ENCODE measurements around the gene KRTAP5-3.
A peak's percentile ranks its signal among the peaks of the same experiment; 100 is the strongest.
"Not testable (repeated sequence)": the region's sequence is repeated elsewhere in the genome, so short reads cannot be mapped to it uniquely, and the experiment has no call there.

KRTAP5-3 gene

DNA sequence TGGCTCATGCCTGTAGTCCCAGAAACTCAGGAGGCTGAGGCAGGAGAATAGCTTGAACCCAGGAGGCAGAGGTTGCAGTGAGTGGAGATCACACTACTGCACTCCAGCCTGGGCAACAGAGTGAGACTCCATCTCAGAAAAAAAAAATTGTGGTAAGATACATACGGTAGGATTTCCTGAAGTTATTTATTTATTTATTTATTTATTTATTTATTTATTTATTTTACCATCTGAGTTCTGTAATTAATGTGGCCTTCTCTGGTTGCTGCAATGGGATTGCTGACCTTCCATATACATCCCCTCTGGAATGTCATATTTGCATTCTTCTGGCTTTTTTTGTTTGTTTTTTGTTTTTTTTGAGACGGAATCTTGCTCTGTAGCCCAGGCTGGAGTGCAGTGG lies 25.4 kb downstream of the KRTAP5-3 start:
- DNase-seq (ENCODE audit: low read depth, low spot score) = not testable (repeated sequence)

DNA sequence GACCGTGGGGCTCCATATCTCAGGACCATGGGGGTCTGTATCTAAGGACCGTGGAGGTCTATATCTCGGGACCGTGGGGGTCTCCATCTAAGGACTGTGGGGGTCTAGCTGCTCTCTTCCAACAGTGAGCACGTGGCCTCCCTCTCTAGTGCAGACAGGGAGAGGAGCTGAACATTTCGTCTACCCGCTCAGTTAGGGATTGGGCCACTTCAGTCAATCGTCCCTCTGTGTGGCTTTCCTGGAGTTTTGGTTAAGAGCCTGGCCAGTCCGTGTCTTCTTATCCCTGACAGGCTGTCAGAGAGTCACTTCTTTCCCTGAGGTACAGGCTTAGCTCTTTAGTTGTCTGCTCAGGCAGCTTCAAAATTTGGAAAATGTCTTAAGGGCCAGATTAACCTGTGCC lies 26.3 kb downstream of the KRTAP5-3 start:
- DNase-seq (ENCODE audit: low read depth, low spot score) = no peak

DNA sequence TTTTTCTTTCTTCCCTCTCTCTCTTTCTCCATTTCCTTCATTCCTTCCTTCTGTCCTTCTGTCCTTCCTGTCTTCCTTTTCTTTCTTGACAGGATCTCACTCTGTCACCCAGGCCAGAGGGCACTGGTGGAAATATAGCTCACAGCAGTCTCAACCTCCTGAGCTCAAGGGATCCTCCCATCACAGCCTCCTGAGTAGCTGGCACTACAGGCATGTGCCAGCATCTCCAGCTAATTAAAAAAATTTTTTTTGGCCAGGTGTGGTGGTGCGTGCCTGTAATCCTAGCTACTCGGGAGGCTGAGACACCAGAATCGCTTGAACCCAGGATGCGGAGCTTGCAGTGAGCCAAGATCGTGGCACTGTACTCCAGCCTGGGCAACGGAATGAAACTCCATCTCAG lies 31.4 kb downstream of the KRTAP5-3 start:
- DNase-seq (ENCODE audit: low read depth, low spot score) = no peak

DNA sequence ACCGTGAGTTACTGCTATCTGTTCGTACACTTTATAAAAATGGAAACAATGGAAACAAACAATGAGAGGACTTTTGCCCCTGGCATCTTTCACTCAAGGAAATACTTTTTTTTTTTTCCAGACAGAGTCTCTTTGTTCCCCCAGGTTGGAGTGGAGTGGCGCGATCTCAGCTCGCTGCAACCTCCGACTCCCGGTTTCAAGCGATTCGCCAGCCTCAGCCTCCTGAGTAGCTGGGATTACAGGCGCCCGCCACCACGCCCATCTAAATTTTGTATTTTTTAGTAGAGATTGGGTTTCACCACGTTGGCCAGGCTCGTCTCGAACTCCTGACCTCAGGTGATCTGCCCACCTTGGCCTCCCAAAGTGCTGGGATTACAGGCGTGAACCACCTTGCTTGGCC lies 32.5 kb downstream of the KRTAP5-3 start:
- not testable (repeated sequence) for DNase-seq (ENCODE audit: low read depth, low spot score)

DNA sequence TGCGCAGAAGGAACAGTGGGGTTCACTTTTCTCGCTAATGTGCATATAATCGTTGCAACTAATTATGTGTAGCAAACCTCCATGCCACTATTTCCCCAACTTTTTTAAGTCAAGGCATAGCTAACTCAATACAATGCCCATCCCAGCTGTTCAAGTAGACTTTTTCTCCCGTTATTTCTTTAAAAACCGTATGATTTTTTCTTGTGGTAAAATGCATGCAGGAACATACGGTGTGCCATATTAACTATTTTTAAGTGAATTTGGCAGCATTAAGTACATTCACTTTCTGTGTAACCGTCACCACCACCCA lies 33.4 kb downstream of the KRTAP5-3 start:
- no peak for DNase-seq (ENCODE audit: low read depth, low spot score)

DNA sequence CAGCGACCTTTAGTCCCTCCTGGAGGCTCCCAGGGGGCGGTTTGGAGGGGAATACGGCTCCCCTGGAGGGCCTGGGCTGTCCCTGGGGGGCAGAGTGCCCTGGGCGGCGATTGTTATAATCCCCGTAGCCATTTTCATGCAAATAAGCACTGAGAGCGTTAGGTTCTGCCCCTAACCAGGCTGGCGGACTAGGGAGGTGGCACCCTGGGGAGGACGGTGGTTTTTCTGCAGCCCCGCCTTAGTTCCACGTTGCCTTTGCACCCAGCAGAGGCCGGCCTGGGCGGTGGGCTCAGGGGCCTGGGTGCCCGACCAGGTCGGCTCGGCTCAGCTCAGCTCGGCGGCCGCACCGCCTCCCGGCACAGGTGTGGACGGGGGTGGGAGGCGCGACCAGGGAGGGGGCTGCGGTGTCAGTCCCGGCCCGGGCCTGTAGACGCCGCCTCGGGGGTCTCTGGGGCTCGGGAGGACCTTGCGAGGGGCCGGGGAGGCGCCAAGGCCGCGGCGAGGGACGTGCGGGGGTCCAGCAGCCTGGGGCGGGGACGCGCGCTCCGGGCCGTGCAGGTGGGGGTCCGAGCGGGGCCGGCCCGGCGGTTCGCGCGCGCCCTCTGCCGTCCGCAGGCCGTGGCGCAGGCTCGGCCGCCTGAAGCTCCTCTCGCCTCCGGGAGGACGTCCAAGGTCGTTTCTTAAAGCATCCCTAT lies 33.9 kb downstream of the KRTAP5-3 start:
- DNase-seq (ENCODE audit: low read depth, low spot score) = peak; percentile 75

DNA sequence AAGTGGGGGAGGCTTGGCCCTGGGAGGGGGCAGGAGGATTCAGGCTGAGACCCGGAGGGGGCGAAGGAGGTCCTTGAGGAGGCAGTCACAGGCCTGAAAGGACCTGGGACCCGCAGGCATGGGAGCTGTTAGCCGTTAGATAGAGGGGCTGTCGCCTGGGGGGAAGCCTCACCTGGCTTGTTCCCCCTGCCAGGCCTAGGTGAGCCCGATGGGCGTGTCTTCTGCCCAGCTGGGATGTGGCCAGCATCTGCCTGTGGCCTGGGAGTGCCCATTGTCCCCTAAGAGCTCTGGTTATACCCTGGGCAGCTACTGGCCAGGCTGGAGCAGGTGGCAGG lies 34.4 kb downstream of the KRTAP5-3 start:
- peak; percentile 28 for DNase-seq (ENCODE audit: low read depth, low spot score)

DNA sequence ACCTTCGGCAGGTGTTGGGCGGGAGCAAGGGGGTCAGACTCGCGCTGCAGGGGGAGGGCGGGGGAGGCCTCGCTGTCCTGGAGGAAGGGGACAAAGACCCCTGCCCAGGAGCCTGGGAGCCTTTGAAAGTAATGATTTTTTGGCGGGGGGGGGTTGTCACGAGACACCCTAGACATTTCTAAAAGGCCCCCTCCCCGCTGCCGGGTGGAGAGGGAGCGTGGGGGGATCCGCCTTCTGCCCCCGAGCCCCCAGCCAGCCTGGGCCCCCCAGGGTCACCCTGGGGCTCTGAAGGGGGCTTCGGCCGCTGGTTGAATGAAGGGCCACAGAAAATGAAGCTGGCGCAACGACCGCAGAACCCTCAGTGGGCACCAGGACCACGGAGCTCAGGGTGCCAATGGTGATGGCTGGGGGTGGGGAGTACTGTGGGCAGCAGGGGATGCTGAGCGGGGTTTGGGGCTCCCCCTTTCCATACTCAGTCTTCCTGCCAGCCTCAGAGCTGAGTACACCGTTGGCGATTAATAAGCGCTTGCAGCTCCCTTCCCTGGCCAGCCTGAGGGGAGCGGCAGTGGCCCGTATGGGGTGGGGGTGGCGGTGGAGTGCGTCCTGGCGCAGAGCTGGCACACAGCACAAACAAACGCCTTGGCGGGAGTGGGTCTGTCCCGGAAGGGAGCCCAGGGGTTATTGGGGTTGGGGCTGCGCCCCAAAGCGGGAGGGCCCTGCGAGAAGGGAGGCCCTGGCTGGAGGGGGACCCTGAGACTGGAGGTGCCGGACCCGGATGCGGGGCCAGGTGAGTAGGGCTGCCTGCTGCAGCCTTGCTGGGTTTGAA lies 35.0 kb downstream of the KRTAP5-3 start:
- no peak for DNase-seq (ENCODE audit: low read depth, low spot score)

DNA sequence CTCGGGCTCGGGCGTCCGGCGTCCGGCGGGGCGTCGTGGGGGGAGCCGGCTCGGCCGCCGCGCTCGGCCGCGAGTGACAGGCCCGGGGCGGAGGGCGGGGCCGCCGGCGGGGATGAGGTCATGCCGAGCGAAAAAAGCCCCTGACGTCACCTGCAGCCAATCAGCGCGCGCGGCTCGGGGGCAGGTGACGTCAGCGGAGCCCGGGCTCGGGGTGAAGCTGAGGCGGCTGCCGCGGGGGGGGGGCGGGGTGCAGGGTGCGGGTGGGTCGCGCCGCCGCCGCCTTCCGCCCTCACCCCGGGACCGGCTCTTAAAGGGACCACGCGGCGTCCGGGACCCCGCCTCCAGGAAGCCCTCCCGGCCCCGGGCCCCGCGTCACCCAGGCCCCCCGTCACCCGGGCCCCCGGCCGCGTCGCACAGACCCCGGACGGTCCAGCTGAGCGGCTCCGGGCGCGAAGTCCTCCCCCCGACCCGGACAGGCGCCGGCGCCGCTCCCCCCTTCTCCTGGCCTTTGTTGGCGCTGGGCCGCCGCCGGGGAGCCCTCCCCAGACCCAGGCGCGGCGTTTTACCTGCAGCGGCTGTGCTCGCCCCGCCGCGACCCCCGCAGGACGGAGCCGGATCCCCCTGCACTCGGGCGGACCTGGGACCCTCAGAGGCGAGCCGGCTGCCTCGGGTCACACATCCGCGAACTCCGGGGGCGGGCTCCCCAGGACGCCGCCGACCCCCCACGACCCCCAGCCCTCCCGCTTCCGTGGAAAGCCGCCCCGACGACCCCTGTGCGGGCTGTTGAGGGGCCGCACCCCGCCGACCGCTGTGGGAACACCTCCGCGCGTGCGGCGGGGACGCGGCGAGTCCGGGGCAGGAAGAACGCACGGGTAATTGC lies 35.8 kb downstream of the KRTAP5-3 start, which contains the start of gene DUSP8:
Gene DUSP8 (minus strand): TSS at position 75 of the 880 bp plus-strand sequence. CDS start 6,445 bp downstream, outside the sequence.
- DNase-seq (ENCODE audit: low read depth, low spot score) = peak; percentile 97

DNA sequence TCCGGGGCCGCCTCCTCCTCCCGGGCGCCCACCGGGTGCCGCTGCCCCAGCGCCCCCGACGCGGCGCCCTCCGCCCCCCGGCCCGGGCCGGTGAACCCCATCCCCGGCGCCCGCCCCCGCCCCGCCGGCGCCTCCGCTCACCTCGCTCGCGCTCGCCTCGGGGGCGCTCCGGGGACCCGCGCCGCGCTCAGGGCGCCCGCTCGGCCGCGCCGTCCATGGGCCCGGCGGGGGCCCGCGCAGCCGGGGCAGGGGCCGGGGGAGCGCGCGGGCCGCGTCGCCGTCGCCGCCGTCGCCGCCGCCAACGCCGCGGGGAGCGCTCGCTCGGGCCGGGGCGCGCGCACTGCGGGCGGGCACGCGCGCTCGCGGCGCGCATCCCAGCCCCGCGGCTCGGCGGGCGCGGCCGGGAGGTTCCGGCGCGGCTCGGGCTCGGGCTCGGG lies 36.5 kb downstream of the KRTAP5-3 start:
- no peak for DNase-seq (ENCODE audit: low read depth, low spot score)

DNA sequence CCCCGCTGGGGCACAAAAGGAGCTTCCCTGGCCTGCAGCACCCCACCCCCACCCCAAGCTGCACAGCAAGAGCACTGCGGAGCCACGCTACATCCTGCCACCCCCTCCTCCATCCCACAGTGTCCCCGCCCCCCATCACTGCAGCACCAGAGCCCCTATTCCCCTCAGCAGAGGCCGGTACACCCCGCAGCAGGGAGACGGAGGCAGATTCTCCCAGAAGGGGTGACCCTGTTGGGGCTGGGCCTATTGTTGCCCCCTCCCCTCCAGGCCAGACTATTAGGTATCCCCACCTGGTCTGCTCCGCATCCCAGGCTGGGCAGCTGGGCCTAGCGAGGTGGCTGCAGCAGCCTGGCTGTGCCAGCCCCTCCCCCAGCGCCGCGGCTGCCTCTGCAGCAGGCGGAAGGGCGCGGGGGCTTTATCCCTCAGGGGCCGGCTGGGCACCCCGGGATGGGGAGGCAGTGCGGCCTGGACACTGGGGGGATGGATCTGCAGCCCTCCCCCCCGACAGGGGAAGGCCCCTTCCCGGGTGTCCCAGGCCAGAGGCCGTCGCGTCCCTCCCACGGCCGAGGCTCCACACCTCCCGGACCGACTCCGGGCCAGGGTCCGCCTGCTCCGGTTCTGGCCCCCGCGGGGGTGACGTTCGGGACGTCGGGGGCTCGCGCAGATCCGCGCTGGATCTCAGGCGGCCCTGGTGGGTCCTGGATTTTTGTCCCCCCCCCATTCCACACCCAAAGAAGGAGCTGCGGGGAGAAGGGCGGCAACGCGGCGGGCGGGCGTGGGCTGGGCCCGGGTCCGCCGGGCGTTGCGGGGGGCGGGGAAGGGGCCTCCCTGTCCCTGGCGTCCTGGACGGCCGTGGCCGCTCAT lies 37.1 kb downstream of the KRTAP5-3 start:
- DNase-seq (ENCODE audit: low read depth, low spot score) = peak; percentile 52

DNA sequence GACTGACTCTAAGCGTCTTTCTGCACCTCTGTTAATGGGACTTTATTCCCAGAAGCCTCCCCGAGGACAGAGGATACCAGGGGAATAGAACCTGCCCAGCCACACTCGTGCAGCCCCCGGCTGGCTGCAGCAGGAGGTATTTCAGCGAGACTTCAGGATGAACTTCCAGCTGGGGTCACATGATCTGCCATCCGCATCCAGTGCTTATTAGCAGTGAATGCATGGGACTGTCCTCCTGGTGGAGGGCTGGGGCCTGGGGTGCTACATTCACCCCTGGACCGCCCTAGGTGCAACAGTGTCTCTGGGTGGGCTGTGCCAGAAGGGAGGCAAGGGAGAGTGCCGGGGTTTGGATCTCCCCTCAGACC lies 37.8 kb downstream of the KRTAP5-3 start:
- no peak for DNase-seq (ENCODE audit: low read depth, low spot score)

DNA sequence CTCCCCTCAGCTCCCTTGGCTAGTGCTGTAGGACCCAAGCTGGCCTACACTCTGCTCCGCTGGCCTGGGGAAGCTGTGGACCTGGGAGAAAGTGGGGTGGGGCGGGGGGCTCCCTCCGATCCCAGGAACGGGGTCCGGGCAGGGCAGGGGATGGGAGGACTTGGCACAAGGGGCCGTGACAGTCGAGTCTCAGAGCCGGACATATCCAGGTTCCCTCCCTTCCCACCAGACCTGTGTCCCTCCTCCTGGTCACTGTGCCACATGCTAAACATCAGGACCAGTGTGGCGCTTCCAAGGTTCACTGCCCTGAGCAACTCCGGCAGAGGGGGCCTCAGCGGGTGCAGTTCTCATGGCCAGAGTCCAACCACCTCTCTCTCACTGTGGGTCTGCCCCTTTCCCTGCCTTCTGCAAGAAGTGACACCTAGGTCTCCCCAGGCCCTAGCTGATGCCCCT lies 38.2 kb downstream of the KRTAP5-3 start:
- no peak for DNase-seq (ENCODE audit: low read depth, low spot score)

DNA sequence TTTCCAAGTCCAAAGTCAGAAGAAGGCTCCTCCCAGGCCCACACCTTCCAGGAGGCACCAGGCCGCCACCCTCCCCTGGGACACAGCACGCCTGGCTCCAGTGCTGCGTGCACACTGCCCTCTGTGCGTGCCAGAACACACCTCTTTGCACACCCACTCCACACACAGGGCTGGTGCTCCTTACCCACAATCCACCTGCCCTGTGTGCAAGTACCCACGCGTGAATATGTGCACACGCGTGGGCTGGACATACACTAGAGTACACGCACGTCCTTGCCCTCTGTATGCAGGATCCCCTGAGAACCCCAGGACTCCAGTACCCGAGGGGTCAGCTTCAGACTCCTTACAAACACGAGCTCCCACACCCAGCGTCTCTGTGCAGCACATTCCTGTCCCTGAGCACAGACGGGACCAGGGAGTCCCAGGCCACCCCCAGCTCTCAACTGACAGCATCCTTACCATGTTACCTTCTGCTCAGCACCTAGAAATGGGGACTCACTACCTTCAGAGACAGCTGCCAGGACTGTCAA lies 38.9 kb downstream of the KRTAP5-3 start:
- DNase-seq (ENCODE audit: low read depth, low spot score) = no peak

DNA sequence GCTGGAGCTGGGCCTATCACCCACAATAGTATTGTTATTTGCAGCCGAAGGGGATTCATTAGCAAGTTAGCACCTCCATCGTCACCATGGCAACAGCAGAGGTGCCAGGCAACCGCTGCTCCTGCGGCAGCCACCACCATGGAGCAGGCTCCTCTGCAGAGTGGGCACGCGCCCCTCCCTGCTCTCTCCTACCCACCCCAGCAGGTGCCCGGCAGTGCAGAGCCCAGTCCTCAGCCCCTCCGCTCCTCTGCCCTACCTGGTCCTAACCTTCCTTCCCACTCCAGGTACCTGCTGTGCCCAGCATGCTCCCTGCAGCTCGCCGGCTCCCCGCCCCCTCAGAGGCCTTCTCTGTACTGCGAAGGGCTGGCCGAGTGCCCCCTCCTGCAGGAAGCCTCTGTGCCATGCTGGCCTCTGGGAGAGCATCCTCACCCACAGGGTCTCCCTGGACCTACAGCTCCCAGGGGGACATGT lies 39.8 kb downstream of the KRTAP5-3 start:
- peak; percentile 47 for DNase-seq (ENCODE audit: low read depth, low spot score)

DNA sequence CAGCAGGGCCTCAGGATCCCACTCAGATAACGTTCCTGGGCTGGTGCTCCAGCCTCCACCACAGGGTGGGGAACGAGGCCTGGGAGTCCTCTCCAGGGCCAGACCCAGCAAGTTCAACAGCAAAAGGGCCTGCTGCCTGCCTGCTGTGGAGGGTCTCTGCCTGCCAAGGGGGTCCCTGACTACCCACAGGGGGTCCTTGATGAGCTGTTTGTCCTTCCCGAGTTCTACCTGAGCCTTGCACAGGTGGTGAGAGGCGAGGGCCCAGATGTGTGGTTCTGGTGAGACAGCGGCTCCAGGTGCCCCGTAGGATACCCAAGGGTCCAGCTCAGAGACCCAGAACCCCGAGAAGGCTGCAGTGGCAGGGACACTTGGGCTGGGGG lies 40.6 kb downstream of the KRTAP5-3 start:
- no peak for DNase-seq (ENCODE audit: low read depth, low spot score)

DNA sequence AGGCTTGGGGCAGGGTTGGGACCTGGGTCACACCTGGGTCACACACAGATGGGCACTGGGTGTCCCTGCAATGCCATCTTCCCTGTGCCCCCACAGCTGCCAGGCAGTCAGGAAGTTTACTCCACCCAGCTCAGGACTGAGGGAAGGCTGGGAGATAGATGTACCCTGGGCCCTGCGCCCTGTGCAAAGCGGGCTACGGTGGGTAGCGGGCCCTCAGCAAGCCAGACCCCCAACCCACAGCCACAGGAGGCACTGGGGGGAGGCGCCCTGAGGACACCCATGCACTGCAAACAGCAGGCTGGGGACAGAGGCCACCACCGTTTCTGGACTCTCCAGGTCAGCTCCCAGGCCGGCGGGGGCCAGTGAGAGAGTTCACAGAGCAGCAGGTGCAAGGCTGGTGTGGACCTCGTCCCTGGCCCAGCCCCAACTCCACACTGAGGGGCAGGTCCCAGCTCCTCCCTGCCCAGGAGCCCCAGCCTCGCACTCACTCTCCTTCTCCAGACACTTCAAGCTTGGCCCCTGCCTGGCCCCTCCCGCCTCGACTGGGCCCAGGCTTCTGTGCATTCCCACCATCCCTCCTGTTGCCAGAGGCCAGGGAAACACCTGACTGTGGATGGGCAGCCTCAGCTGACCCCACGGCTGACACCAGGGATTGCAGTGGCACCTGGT lies 41.1 kb downstream of the KRTAP5-3 start:
- DNase-seq (ENCODE audit: low read depth, low spot score) = no peak

DNA sequence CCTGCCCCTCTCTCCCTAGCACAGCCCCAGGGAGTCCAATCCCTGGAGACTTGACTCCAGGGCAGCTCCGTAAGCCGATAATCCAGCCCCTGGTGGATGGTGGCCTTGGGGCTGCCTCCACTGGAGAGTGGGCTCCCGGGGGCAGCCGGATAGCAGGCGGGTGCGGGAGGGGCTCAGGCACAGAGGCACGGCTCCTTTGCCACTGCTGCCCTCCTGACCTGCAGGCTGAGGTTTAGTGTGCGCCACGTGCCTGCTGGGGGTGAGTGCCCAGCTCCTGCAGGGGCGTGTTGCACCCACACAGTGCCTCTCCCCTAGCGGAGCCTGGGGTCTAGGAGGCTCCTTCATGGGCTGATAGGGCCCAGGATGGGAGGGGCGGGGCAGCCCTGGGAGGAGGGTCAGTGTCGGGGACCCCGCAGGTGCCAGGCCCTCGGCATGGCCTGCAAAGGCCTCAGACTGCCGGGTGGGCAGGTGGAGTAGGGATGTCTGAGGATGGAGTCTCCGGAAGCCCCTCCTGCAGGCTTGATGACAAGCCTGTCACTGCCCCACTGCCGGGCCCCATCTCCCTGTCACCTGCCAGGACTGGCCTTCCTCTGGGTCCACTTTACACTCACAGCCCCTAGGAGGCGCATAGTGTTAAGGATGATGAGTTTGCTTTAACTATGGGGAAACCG lies 41.7 kb downstream of the KRTAP5-3 start:
- DNase-seq (ENCODE audit: low read depth, low spot score) = no peak

DNA sequence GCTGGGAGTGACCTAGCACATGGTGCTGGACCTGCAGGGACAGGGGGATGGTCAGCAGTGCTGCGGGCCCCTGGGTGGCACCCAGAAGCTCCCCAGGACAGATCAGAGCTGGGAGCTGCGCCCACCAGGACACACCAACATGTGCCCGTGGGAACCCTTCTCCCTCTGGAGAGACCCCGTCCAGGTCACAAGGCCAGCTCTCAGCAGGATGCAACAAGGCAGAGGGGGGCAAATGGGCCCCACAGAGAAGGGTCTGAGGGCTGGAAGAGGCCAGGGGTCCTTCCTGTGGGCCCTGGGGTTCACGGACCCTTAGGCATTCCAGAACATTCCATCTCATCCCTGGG lies 42.4 kb downstream of the KRTAP5-3 start:
- no peak for DNase-seq (ENCODE audit: low read depth, low spot score)
